C4-2B (cell line): Measurements from ENCODE around the gene ADGRE1.

Source experiments
- H3K27ac ChIP-seq: fragments of 450-650 bp; 2 replicates; pipeline ENCODE4 v1.5.1; 2017
- ZFX ChIP-seq: fragments of 450-650 bp; IDR thresholded peaks from 2 replicates; pipeline ENCODE4 v1.6.1; 2017
- TF ChIP-seq, protein P1 (sequence below): fragments of 450-650 bp; conservative IDR thresholded peaks from 2 replicates; pipeline ENCODE4 v1.5.1; 2017; ENCODE audit warnings: mild to moderate bottlenecking

Gene ADGRE1

DNA sequence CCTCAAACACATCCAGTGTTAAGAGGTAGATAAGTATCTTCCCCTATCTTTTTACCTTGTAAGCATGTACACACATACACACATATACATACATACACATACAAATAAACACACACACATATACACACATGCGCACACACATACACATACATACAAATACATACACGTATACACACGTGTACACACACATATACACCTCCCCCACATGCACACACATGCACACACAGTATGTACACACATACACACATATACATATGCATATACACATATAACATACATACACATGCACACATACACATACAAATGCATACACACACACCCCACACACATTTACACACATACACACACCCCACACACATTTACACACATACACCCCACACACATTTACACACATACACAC is 24.1 kb downstream of the ADGRE1 start:
- TF ChIP-seq, protein P1, sequence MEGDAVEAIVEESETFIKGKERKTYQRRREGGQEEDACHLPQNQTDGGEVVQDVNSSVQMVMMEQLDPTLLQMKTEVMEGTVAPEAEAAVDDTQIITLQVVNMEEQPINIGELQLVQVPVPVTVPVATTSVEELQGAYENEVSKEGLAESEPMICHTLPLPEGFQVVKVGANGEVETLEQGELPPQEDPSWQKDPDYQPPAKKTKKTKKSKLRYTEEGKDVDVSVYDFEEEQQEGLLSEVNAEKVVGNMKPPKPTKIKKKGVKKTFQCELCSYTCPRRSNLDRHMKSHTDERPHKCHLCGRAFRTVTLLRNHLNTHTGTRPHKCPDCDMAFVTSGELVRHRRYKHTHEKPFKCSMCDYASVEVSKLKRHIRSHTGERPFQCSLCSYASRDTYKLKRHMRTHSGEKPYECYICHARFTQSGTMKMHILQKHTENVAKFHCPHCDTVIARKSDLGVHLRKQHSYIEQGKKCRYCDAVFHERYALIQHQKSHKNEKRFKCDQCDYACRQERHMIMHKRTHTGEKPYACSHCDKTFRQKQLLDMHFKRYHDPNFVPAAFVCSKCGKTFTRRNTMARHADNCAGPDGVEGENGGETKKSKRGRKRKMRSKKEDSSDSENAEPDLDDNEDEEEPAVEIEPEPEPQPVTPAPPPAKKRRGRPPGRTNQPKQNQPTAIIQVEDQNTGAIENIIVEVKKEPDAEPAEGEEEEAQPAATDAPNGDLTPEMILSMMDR = no peak
- no peak for TF ChIP-seq ZFX
- no peak overlapping the region for H3K27ac ChIP-seq

DNA sequence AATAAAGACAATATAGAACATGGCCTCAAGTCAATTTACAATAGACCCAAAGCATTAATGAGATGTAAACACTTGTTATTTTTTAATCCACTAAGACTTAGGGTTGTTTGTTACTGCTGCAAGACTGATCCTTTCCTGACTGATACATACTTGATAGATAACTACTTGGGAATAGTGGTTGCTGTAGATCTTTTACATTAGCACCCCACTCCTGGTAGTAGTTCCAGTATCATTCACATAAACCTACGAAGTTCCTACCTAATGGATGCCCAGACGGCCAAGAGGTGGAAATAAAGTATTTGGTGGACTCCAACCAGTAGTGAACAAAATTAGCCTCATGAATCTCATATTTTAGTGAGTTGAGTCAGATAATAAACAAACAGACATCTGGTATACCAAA is 26.9 kb downstream of the ADGRE1 start:
- no peak overlapping the region for H3K27ac ChIP-seq
- TF ChIP-seq, protein P1 = no peak
- TF ChIP-seq ZFX = no peak

DNA sequence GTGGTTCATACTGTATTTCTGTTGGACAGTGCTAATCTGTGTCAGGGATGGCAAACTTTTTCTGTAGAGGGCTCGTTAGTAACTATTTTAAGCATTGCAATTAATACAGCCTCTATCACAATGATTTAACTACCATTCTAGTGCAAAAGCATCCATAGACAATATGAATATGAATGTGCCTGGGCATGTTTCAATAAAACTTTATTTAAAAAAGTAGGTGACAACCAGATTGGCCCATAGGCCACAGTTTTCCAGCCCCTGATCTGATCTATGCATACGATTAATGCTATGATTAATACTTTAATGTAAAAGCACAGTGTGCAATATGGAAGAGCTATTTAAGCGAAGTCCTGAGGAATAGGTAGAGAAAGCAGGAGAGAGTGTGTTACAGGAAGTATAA is 29.6 kb downstream of the ADGRE1 start:
- H3K27ac ChIP-seq = no peak overlapping the region
- TF ChIP-seq, protein P1 = no peak
- TF ChIP-seq ZFX = no peak

DNA sequence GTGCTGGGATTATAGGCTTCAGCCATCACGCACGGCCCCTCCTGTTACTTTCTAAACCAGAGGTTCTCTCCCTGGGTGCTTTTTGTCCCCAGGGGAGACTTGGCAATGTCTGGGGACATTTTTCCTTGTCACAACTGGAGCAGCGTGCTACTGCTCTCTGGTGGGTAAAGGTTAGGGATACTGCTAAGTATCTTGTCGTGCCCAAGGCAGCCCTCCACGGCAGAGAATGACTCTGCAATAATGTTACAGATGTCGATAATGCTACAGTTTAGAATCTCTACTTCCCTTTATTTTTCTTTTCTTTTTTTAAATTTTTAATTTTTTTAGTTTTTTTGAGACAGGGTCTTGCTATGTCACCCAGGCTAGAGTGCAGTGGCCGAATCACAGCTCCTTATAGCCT is 38.0 kb downstream of the ADGRE1 start:
- TF ChIP-seq, protein P1 = no peak
- TF ChIP-seq ZFX = no peak
- no peak overlapping the region for H3K27ac ChIP-seq

DNA sequence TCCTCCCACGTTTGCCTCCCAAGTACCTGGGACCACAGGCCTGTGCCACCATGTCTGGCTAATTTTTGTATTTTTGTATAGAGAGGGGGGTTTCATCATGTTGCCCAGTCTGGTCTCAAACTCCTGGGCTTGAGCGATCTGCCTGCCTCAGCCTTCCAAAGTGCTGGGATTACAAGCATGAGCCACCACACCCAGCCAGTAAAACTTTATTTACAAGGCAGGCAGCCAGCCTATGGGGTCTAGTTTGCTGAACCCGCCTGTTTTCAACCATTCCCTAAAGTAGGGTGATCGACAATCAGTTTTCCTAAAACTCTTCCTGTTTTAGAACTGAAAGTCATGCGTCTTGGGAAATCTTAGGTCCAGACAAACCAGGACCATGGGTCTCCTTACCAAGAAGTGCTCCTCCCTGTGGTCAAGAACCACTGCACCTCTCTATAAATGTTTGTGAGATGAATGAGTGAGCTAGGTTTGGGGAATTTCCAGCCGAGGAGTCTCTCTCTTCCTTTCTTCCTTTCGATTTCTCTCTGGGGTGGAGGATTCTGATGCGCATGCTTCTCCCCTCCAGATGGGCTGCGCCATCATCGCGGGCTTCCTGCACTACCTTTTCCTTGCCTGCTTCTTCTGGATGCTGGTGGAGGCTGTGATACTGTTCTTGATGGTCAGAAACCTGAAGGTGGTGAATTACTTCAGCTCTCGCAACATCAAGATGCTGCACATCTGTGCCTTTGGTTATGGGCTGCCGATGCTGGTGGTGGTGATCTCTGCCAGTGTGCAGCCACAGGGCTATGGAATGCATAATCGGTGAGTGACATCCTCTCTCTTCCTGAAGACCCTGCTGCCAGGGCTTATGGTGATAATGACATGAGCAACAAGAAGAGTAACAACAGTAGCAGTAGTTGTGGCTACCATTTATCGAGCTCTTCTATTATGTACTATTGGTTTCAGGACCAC is 38.7 kb downstream of the ADGRE1 start:
- no peak for TF ChIP-seq ZFX
- TF ChIP-seq, protein P1 = peak; percentile 31; the same call in 1 of the 2 replicates
- no peak overlapping the region for H3K27ac ChIP-seq

DNA sequence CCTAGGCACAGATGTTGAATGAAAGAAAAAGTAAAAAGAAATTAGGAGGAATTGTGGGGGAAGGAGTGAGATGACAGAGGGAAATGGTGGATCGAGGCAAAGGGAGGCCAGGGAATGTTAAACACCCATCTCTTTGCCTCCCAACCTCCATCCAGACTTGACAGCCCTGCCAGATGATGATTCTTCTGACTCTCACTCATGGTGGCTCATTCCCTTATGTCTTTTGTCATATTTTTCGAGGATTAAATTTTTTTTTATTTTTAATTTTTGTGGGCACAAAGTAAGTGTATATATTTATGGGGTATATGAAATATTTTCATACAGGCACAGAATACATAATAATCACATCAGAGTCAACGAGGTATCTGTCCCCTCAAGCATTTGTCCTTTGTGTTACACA is 42.8 kb downstream of the ADGRE1 start:
- H3K27ac ChIP-seq = no peak overlapping the region
- no peak for TF ChIP-seq ZFX
- TF ChIP-seq, protein P1 = no peak

DNA sequence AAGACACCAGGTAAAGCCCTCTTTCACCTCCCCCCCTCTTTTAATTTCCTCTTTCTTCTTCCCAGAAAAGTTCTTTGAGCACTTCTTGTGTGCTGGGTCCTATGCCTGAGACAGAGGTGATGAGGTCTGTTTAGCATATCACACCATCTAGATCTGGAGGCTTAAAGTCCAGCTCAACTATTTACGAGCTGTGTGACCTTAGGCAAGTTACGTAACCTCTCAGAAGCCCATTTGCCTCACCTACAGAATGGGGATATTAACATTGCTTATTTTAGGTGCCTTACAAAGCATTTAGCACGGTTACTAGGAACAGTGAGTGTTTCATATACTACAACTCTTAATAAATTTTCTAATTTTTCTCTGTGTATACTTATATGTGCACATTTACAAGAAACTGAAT is 47.7 kb downstream of the ADGRE1 start:
- no peak overlapping the region for H3K27ac ChIP-seq
- no peak for TF ChIP-seq ZFX
- TF ChIP-seq, protein P1 = no peak
